ENCODE data around the gene ZEB2. TPM values are rescaled to one million over a fixed set of nuclear protein-coding genes. Genes with fewer than 3 reads are reported as not detected.

ZEB2 gene
- polyA plus RNA-seq, 2 of the 4 experiments (the other 2 are of a cell fraction): 4.2 to 7.0 TPM

DNA sequence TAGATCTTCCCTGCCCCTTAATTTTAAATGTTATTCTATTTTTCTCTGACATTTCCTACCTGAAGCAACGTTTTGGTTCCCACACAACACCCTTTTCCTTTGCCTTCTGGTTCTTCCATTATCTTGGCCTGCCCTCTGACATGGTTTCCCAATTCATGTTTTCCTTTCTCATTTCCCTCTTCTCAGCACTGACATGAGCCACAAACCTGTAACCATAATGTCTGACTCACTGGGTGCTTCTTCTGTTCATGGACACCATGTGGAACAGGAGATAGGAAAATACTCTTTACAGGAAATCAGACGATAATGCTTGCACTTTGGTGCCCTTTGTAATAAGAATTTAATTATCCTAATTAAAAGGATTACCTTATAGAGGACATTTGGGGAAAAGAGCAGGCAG, 142.0 kb downstream of the ZEB2 start:
- Histone ChIP-seq H3K9me3 (no peaks in the 10 kb centered on the region), H3K4me3 (no peak overlapping the region), H3K4me2 (no peak overlapping the region), H3K4me1 (no peaks in the 10 kb centered on the region), H3K27ac (no peak overlapping the region)
- no peak for DNase-seq (ENCODE audit: low read depth in 1 of 2, low spot score in 1 of 2)
- TF ChIP-seq HOXB13 (CRISPR knock-in tag; IDR thresholded peaks at IDR 0.05; ENCODE audit: low read depth) (no peak), CHD2 (IDR thresholded peaks at IDR 0.05; ENCODE audit: low read length, partially characterized antibody) (no peak), CHD4 (IDR thresholded peaks at IDR 0.05; ENCODE audit: borderline replicate concordance) (no peak), ZFP36 (IDR thresholded peaks at IDR 0.05; ENCODE audit: borderline replicate concordance, partially characterized antibody) (no peak), MAZ (IDR thresholded peaks at IDR 0.05; ENCODE audit: borderline replicate concordance, low read depth, low read length) (no peak), PHF8 (IDR thresholded peaks at IDR 0.05; ENCODE audit: borderline replicate concordance, low read depth) (no peak), RCOR1 (IDR thresholded peaks at IDR 0.05; ENCODE audit: low read depth, low read length) (no peak), SMC3 (IDR thresholded peaks at IDR 0.05) (no peak), RNF2 (IDR thresholded peaks at IDR 0.05; ENCODE audit: borderline replicate concordance, low read depth) (no peak), FOXS1 (CRISPR knock-in tag; IDR thresholded peaks at IDR 0.05) (no peak), ZNF302 (CRISPR knock-in tag; IDR thresholded peaks at IDR 0.05) (no peak), SREBF2 (IDR thresholded peaks at IDR 0.05) (no peak), POLR2A (IDR thresholded peaks at IDR 0.05; ENCODE audit: low read length) (no peak), HDAC2 (IDR thresholded peaks at IDR 0.05) (no peak), CEBPB (IDR thresholded peaks at IDR 0.05) (no peak), FOSL2 (IDR thresholded peaks at IDR 0.05) (no peak), FOSL2 (CRISPR knock-in tag; IDR thresholded peaks at IDR 0.05) (no peak), RFX5 (IDR thresholded peaks at IDR 0.05) (no peak)
- TF ChIP-seq, protein P1, sequence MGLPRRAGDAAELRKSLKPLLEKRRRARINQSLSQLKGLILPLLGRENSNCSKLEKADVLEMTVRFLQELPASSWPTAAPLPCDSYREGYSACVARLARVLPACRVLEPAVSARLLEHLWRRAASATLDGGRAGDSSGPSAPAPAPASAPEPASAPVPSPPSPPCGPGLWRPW (IDR thresholded peaks at IDR 0.05): no peak
- no peak for ATAC-seq
- WGBS (ENCODE audit: missing lambda C conversion rate): 36% methylated on average over 2 of the region's 2 CpGs
- POLR2A ChIA-PET: no interaction called here
- CTCF ChIA-PET: interaction anchor here (1.2 kb wide), 1 partner anchor 71 kb away, joined by 3 read pairs; no protein-coding TSS in a partner anchor
- no peak for FAIRE-seq

DNA sequence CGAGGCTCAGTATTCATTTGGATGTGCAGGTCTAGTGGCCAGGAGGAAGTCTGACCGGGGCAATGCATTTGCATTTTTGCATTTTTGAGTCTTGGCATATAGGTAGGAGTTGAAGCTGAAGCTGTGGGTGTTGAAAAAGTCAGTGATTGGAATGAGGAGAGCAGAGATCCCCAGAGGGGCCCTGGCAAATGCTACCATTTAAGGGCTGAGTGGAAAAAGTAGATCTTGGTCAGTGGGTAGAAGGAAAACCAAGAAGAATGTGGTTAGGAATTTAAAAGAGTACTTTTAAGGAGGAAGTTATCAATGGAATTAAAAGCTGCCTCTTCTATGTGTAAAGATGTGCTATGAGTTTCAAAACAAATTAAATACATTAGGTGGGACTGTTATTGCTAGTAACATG, 143.0 kb downstream of the ZEB2 start:
- POLR2A ChIA-PET: no interaction called here
- CTCF ChIA-PET: interaction anchor here (0.9 to 1.2 kb wide), 2 partner anchors 15 to 72 kb away, joined by 3 read pairs; no protein-coding TSS in a partner anchor
- no peak overlapping the region for H3K4me2 ChIP-seq
- no peak for DNase-seq (ENCODE audit: low read depth in 1 of 2, low spot score in 1 of 2)
- no peak overlapping the region for H3K4me3 ChIP-seq
- WGBS (ENCODE audit: missing lambda C conversion rate): 83% methylated on average over 2 of the region's 2 CpGs
- no peaks in the 10 kb centered on the region for H3K9me3 ChIP-seq
- no peaks in the 10 kb centered on the region for H3K4me1 ChIP-seq
- FAIRE-seq: no peak
- H3K27ac ChIP-seq: no peak overlapping the region
- TF ChIP-seq MAX (IDR thresholded peaks at IDR 0.05) (no peak), NFE2L2 (conservative IDR thresholded peaks at IDR 0.05; ENCODE audit: low read length) (no peak), ESRRA (IDR thresholded peaks at IDR 0.05; ENCODE audit: borderline replicate concordance, low read length) (no peak), FOSB (CRISPR knock-in tag; IDR thresholded peaks at IDR 0.05) (no peak), ZFP36 (IDR thresholded peaks at IDR 0.05; ENCODE audit: borderline replicate concordance, partially characterized antibody) (no peak), FOSL2 (IDR thresholded peaks at IDR 0.05) (no peak), FOSL2 (CRISPR knock-in tag; IDR thresholded peaks at IDR 0.05) (no peak), PHF8 (IDR thresholded peaks at IDR 0.05; ENCODE audit: borderline replicate concordance, low read depth) (no peak), HDAC2 (IDR thresholded peaks at IDR 0.05) (no peak)
- TF ChIP-seq, protein P2, sequence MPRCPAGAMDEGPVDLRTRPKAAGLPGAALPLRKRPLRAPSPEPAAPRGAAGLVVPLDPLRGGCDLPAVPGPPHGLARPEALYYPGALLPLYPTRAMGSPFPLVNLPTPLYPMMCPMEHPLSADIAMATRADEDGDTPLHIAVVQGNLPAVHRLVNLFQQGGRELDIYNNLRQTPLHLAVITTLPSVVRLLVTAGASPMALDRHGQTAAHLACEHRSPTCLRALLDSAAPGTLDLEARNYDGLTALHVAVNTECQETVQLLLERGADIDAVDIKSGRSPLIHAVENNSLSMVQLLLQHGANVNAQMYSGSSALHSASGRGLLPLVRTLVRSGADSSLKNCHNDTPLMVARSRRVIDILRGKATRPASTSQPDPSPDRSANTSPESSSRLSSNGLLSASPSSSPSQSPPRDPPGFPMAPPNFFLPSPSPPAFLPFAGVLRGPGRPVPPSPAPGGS (IDR thresholded peaks at IDR 0.05): no peak
- ATAC-seq: no peak

- ChIA-PET CTCF (no interaction called here), POLR2A (no interaction called here)
- Histone ChIP-seq H3K9me3 (no peaks in the 10 kb centered on the region), H3K4me2 (no peak overlapping the region), H3K4me3 (no peak overlapping the region), H3K4me1 (no peaks in the 10 kb centered on the region; the same call in 2 of the 3 replicates), H3K27ac (no peak overlapping the region)
- TF ChIP-seq PBX3 (IDR thresholded peaks at IDR 0.05) (no peak), NR3C1 (IDR thresholded peaks at IDR 0.05) (no peak)
- ATAC-seq (no peak), FAIRE-seq (no peak), DNase-seq (ENCODE audit: low read depth in 1 of 2, low spot score in 1 of 2) (no peak)
- 67% methylated on average over 2 of the region's 2 CpGs for WGBS (ENCODE audit: missing lambda C conversion rate)
Observed at GRCh38 chr2:144376460-144376859, 143.5 kb downstream of the ZEB2 start.
